Measurements from ENCODE around the gene PGGHG. TPM values are rescaled to one million over a fixed set of nuclear protein-coding genes. Genes with fewer than 3 reads are reported as not detected.

PGGHG gene
- total RNA-seq, 1 donor from 2014 or later = 25.1 TPM

DNA sequence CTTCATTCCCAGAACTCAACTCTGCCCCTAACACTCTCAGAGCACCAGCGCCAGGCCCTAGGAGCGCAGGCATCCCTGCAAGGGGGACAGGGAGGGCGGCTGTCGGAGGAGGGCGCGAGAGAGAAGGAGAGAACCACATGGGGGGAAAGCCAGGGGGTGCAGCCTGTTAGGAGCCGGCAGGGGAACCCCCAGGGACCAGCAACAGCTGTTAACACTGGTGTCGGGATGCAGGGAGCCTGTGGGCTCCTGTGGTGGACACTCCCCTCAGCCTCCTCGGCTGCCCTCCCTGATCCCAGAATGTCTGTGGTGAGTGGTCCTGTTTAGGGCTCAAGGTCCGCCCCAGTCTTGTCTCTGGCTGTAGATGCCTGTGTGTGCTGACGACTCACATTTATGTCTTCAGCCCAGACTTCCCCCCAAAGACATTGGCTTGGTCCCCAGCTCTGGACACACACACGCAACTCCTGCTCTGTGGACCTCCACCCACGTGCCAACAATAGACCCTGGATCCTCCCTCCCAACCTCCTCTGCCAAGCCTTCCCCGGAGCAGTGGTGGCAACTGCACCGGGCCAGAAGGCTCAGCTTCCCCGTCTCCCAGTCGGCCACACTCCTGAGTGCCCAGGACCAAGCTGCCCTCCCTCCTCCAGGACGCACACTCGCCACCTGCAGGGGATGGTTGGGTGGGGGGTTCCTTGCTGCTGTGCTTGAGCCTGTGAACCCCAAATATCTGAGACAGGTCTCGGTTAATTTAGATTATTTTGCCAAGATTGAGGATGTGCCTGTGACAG is 11.2 kb downstream of the PGGHG start:
- H3K4me3 Mint-ChIP-seq = no peak overlapping the region
- no peaks in the 10 kb centered on the region for H3K9me3 Mint-ChIP-seq
- H3K27ac Mint-ChIP-seq (ENCODE audit: unreplicated experiment) = no peak overlapping the region
- peaks cover 30% of the 10 kb centered on the region for H3K4me1 Mint-ChIP-seq
- H3K27me3 Mint-ChIP-seq (ENCODE audit: low read depth) = peaks cover 7% of the 10 kb centered on the region
- DNase-seq (ENCODE audit: low read depth, low spot score) = no peak
- TF ChIP-seq, protein P1, sequence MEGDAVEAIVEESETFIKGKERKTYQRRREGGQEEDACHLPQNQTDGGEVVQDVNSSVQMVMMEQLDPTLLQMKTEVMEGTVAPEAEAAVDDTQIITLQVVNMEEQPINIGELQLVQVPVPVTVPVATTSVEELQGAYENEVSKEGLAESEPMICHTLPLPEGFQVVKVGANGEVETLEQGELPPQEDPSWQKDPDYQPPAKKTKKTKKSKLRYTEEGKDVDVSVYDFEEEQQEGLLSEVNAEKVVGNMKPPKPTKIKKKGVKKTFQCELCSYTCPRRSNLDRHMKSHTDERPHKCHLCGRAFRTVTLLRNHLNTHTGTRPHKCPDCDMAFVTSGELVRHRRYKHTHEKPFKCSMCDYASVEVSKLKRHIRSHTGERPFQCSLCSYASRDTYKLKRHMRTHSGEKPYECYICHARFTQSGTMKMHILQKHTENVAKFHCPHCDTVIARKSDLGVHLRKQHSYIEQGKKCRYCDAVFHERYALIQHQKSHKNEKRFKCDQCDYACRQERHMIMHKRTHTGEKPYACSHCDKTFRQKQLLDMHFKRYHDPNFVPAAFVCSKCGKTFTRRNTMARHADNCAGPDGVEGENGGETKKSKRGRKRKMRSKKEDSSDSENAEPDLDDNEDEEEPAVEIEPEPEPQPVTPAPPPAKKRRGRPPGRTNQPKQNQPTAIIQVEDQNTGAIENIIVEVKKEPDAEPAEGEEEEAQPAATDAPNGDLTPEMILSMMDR (conservative IDR thresholded peaks at IDR 0.05) = no peak
- no peaks in the 10 kb centered on the region for H3K36me3 Mint-ChIP-seq (ENCODE audit: low read depth)

DNA sequence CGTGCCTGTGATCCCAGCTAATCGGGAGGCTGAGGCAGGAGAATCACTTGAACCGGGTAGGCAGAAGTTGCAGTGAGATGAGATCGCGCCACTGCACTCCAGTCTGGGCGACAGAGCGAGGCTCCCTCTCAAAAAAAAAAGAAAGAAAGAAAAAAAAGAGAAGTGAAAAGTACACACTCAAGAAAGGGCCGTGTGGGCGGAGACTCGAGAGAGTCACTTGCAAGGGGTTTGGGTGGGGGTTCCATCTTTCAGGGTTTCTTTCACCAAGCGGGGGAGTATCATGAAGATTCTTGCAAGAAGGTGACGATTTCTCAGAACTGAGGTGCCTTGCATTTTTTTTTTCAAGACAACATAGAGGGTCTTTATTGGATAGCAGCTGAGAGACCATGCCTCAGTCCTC is 14.4 kb downstream of the PGGHG start:
- TF ChIP-seq, protein P1 (conservative IDR thresholded peaks at IDR 0.05) = no peak
- peaks cover 46% of the 10 kb centered on the region for H3K4me1 Mint-ChIP-seq
- no peak overlapping the region for H3K27ac Mint-ChIP-seq (ENCODE audit: unreplicated experiment)
- H3K9me3 Mint-ChIP-seq = no peaks in the 10 kb centered on the region
- peaks cover 10% of the 10 kb centered on the region for H3K27me3 Mint-ChIP-seq (ENCODE audit: low read depth)
- no peaks in the 10 kb centered on the region for H3K36me3 Mint-ChIP-seq (ENCODE audit: low read depth)
- no peak for DNase-seq (ENCODE audit: low read depth, low spot score)
- H3K4me3 Mint-ChIP-seq = peak overlapping the region; percentile 36

DNA sequence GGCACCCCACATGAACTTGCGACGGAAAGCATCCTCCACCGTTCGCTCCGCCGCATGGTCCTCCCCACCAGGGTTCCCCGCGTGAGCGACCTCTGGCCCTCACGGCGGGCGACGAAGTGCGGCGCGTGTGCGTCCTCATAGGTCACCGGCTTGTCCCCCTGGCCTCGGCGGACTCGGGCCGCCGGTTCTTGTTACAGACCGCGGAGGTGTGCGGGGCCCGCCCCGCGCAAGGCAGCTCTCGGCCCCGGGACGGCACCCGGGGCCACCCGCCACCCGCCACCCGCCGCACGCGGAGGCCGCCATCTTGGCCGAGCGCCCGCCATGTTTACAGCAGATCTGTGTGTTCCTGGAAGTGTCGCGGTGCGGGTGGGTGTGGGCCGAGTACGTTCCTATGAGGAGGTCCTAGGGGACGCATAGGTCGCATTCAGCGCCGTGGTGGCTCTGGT is 15.2 kb downstream of the PGGHG start:
- TF ChIP-seq, protein P1 (conservative IDR thresholded peaks at IDR 0.05) = no peak
- Mint-ChIP-seq H3K27me3 (ENCODE audit: low read depth) (peaks cover 11% of the 10 kb centered on the region), H3K9me3 (no peaks in the 10 kb centered on the region), H3K4me1 (peaks cover 50% of the 10 kb centered on the region), H3K27ac (ENCODE audit: unreplicated experiment) (no peak overlapping the region), H3K4me3 (no peak overlapping the region), H3K36me3 (ENCODE audit: low read depth) (no peaks in the 10 kb centered on the region)
- DNase-seq (ENCODE audit: low read depth, low spot score) = no peak

DNA sequence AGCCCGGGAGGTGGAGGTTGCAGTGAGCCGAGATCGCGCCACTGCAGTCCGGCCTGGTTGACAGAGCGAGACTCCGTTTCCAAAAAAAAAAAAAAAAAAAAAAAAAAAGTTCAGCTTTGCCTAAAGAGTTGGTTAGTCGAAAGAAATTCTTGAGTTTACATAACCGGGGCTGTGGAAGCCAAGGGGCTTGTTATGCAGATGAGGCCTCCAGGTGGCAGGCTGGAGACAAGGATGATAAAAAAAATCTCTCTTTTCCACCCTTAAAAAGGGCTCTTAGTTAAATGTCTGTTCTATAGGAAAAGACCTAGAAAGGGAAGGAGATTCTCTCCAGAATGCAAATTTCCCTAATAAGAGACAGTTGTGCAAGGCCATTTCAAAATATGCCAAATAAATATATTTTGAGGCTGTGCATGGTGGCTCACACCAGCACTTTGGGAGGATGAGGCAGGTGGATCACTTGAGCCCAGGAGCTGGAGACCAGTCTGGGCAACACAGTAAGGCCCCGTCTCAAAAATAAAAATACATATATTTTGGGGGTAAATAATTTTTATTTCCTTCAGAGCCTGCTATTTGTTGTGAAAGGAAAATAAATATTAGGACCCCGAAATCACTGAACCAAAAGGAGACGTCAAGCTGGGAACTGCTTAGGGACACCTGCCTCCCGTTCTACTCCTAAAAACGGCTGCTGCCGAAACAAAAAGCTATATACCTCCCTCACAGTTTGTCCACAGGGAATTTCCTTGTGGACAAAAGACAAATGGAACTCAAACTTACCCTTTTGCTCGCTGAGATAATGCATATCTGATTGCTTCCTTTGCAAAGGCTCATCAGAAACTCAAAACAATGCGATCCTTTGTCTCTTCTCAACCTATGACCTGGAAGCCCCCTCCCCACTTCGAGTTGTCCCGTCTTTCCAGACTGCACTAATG is 16.3 kb downstream of the PGGHG start:
- peak overlapping the region; percentile 79 for H3K4me3 Mint-ChIP-seq
- peaks cover 17% of the 10 kb centered on the region for H3K27me3 Mint-ChIP-seq (ENCODE audit: low read depth)
- H3K9me3 Mint-ChIP-seq = no peaks in the 10 kb centered on the region
- DNase-seq (ENCODE audit: low read depth, low spot score) = no peak
- no peak overlapping the region for H3K27ac Mint-ChIP-seq (ENCODE audit: unreplicated experiment)
- TF ChIP-seq, protein P1 (conservative IDR thresholded peaks at IDR 0.05) = peak; percentile 70
- H3K4me1 Mint-ChIP-seq = peaks cover 57% of the 10 kb centered on the region
- H3K36me3 Mint-ChIP-seq (ENCODE audit: low read depth) = no peaks in the 10 kb centered on the region

DNA sequence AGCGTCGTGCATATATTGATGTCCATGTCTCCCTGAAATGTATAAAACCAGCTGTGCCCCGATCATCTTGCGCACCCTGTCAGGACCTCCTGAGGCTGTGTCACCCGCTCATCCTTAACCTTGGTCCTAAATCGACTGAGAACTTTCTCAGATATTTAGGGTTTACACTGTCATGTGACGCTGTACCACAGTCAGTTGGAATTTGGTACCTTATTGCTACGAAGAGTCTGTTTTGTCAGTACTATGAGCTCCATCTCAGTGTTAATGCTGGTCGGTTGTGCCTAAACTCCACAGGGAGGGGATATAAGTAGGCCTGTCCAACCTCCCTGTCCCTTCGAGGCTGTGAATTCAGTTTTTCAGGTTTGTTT is 16.9 kb downstream of the PGGHG start:
- TF ChIP-seq, protein P1 (conservative IDR thresholded peaks at IDR 0.05) = no peak
- Mint-ChIP-seq H3K4me3 (peak overlapping the region; percentile 32), H3K4me1 (peaks cover 51% of the 10 kb centered on the region), H3K9me3 (no peaks in the 10 kb centered on the region), H3K27ac (ENCODE audit: unreplicated experiment) (no peak overlapping the region), H3K36me3 (ENCODE audit: low read depth) (no peaks in the 10 kb centered on the region), H3K27me3 (ENCODE audit: low read depth) (peaks cover 11% of the 10 kb centered on the region)
- no peak for DNase-seq (ENCODE audit: low read depth, low spot score)
